ENCODE measurements around the gene NPR3. TPM values are rescaled to one million over a fixed set of nuclear protein-coding genes. Genes with fewer than 3 reads are reported as not detected.

The NPR3 gene
- total RNA-seq, 3 donors from 2014 or later = 1.9 to 44.2 (median 2.0) TPM

- no peak overlapping the region for H3K27ac ChIP-seq
- no peaks in the 10 kb centered on the region for H3K4me1 ChIP-seq
- H3K9me3 ChIP-seq = peaks cover 0 to 10% of the 10 kb centered on the region in 2 donors
- no peak overlapping the region for H3K4me3 ChIP-seq
- intact Hi-C loops (cut with DNase I; ENCODE audit: low total_unique reads) = no loop called here
- H3K27me3 ChIP-seq = no peaks in the 10 kb centered on the region
- TF ChIP-seq CTCF (IDR thresholded peaks at IDR 0.05) (no peak), POLR2AphosphoS5 (IDR thresholded peaks at IDR 0.05) (no peak), POLR2A (IDR thresholded peaks at IDR 0.05) (no peak)
- H3K36me3 ChIP-seq = no peaks in the 10 kb centered on the region
- no peak for DNase-seq (ENCODE audit: low spot score in 2 of 2)
Measured at GRCh38 chr5:32692036-32692746, 18.9 kb upstream of the NPR3 start.

- Histone ChIP-seq H3K27ac (no peak overlapping the region), H3K27me3 (no peaks in the 10 kb centered on the region), H3K4me1 (no peaks in the 10 kb centered on the region), H3K9me3 (peaks cover 0 to 6% of the 10 kb centered on the region in 2 donors), H3K36me3 (no peaks in the 10 kb centered on the region), H3K4me3 (no peak overlapping the region)
- no peak for DNase-seq (ENCODE audit: low spot score in 2 of 2)
- intact Hi-C loops (cut with DNase I; ENCODE audit: low total_unique reads) = no loop called here
- TF ChIP-seq CTCF (IDR thresholded peaks at IDR 0.05) (no peak), POLR2A (IDR thresholded peaks at IDR 0.05) (no peak), POLR2AphosphoS5 (IDR thresholded peaks at IDR 0.05) (no peak)
Measured at GRCh38 chr5:32703957-32704356, 7.2 kb upstream of the NPR3 start.

GRCh38 chr5:32707418-32707997 is 3.6 kb upstream of the NPR3 start:
- H3K9me3 ChIP-seq = no peaks in the 10 kb centered on the region
- no peak for DNase-seq (ENCODE audit: low spot score in 2 of 2)
- H3K27ac ChIP-seq = no peak overlapping the region
- H3K4me3 ChIP-seq = no peak overlapping the region
- intact Hi-C loops (cut with DNase I; ENCODE audit: low total_unique reads) = no loop called here
- no peaks in the 10 kb centered on the region for H3K36me3 ChIP-seq
- peaks cover 0 to 16% of the 10 kb centered on the region in 2 donors for H3K27me3 ChIP-seq
- peaks cover 3 to 13% of the 10 kb centered on the region in 2 donors for H3K4me1 ChIP-seq
- peak in 1 of 3 donors; percentile 17 for TF ChIP-seq CTCF (IDR thresholded peaks at IDR 0.05)
- TF ChIP-seq POLR2AphosphoS5 (IDR thresholded peaks at IDR 0.05) = no peak

GRCh38 chr5:32708949-32709348 is 2.2 kb upstream of the NPR3 start:
- H3K36me3 ChIP-seq = no peaks in the 10 kb centered on the region
- intact Hi-C loops (cut with DNase I; ENCODE audit: low total_unique reads) = no loop called here
- DNase-seq (ENCODE audit: low spot score in 2 of 2) = no peak

More at GRCh38 chr5:32708949-32709348, 2.2 kb upstream of the NPR3 start:
- H3K27me3 ChIP-seq = peaks cover 0 to 30% of the 10 kb centered on the region in 2 donors
- no peak overlapping the region for H3K4me3 ChIP-seq
- H3K9me3 ChIP-seq = no peaks in the 10 kb centered on the region
- peaks cover 3 to 18% of the 10 kb centered on the region in 2 donors for H3K4me1 ChIP-seq
- TF ChIP-seq POLR2A (IDR thresholded peaks at IDR 0.05) (no peak), POLR2AphosphoS5 (IDR thresholded peaks at IDR 0.05) (no peak), CTCF (IDR thresholded peaks at IDR 0.05) (no peak)
- no peak overlapping the region for H3K27ac ChIP-seq

All from breast epithelium (tissue), 4 donors.